T-helper 17 cell (primary cell): ENCODE measurements around the gene CMC1. TPM values are rescaled to one million over a fixed set of nuclear protein-coding genes. Genes with fewer than 3 reads are reported as not detected.
"Not testable (repeated sequence)": the region's sequence is repeated elsewhere in the genome, so short reads cannot be mapped to it uniquely, and the experiment has no call there.

Experiments used
- ATAC-seq: fragments of 150-1000 bp; cut with Tn5 transposase; 2 replicates; pipeline ENCODE4 v1.10.0; 2021; ENCODE audit warnings: mild to moderate bottlenecking, moderate library complexity
- DNase-seq, 3 donors: peaks; one replicate each; pipeline versions ENCODE4 v3.0.0 to v3.0.0-alpha.2; 2020 to 2021
- H3K9me3 ChIP-seq: one replicate; pipeline ENCODE4 v1.7.0; 2013; ENCODE audit warnings: low read length, mild to moderate bottlenecking; ENCODE audit not compliant: control insufficient read depth, poor library complexity, severe bottlenecking
- H3K27ac Mint-ChIP-seq: one replicate; pipeline ENCODE4 v1.8.0; 2022; ENCODE audit warnings: mild to moderate bottlenecking, moderate library complexity, mixed read lengths
- H3K27me3 Mint-ChIP-seq: one replicate; pipeline ENCODE4 v1.8.0; 2022; ENCODE audit warnings: mixed read lengths
- H3K36me3 Mint-ChIP-seq: one replicate; pipeline ENCODE4 v1.8.0; 2022; ENCODE audit warnings: low read depth, mixed read lengths
- H3K4me1 Mint-ChIP-seq: one replicate; pipeline ENCODE4 v1.8.0; 2022; ENCODE audit warnings: mild to moderate bottlenecking, mixed read lengths
- H3K4me3 Mint-ChIP-seq: one replicate; pipeline ENCODE4 v1.8.0; 2022; ENCODE audit warnings: mild to moderate bottlenecking, moderate library complexity, mixed read lengths
- total RNA-seq, 4 donors: library from RNA in 2 of 4; stranded (reverse) in 2 of 4; gene quantifications; one replicate each; pipeline ENCODE4 v1.2.3 and lab custom pipeline; 2022 to 2026

CMC1 gene
- total RNA-seq, result 1 to 10 TPM; 5.4 to 8.3 TPM
- 5.3 to 6.6 reads per million in 2 donors for total RNA-seq (lab: John Stamatoyannopoulos, UW)

DNA sequence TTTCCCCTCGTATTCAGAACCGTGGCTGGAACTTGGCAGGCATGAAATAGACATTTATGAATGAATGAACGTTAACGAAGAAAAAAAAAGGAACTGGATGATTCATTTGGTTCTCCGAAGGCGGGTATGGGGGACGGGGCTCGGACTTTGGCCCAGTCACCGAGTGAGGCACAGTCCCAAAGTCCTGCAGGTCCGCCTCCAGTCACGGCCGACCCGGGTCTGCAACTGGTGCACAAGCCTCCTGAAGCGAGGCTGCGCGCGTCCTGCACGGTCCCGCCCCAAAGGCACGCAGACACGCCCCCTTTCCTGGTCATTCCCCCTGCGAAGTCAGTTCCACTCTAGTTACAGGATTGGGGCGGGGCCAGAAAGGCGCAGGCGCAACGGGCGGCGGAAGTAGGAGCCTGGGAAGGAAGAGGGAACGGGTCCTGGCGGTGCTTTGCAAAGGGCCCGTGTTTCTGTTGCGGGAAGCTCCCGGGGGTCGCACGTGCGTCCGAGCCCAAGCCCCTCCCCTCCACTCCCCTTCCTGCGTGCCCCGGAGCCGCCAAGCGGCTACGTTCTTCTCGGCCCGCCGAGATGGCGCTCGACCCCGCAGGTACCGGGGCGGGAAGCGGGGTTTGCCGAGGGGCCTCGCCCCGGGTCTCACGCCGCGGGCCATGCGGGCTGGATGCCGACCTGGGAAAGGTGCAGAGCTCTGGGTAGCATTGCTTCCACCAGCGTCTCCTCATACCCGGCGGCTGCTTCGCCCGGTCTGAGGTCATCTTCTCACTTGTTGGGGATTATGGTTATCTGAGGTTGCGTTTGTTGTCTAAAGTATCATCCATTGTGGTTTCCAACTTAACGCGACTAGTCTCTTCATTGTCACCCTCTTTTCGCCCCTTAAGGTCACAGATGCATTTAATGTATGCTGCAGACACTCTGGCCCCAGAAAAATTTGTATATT, at the start of gene CMC1:
Gene CMC1 (plus strand): TSS at position 399 of the 940 bp plus-strand sequence. CDS start 175 bp downstream, at position 574.
- ATAC-seq (peak; percentile 95), DNase-seq (peak; percentile 71 to 85 (median 82))
- no peaks in the 10 kb centered on the region for H3K27me3 Mint-ChIP-seq
- peak within 1 kb of the TSS; percentile 92 for H3K4me3 Mint-ChIP-seq
- H3K4me1 Mint-ChIP-seq, result peaks cover 39% of the 10 kb centered on the region
- H3K9me3 ChIP-seq, result no peaks in the 10 kb centered on the region
- peaks cover 4% of the 10 kb centered on the region for H3K36me3 Mint-ChIP-seq
- peak within 1 kb of the TSS; percentile 90 for H3K27ac Mint-ChIP-seq

- no peaks in the 10 kb centered on the region for H3K36me3 Mint-ChIP-seq
- H3K27ac Mint-ChIP-seq, result no peak overlapping the region
- no peaks in the 10 kb centered on the region for H3K4me1 Mint-ChIP-seq
- no peaks in the 10 kb centered on the region for H3K27me3 Mint-ChIP-seq
- DNase-seq (no peak), ATAC-seq (no peak)
- no peak overlapping the region for H3K4me3 Mint-ChIP-seq
- H3K9me3 ChIP-seq, result no peaks in the 10 kb centered on the region
These were observed 43.3 kb upstream of the CMC1 start for GRCh38 chr3:28198161-28198560.

- Mint-ChIP-seq H3K27me3 (no peaks in the 10 kb centered on the region), H3K4me1 (no peaks in the 10 kb centered on the region), H3K4me3 (no peak overlapping the region), H3K36me3 (peaks cover 4% of the 10 kb centered on the region), H3K27ac (no peak overlapping the region)
- no peak for ATAC-seq
- H3K9me3 ChIP-seq, result no peaks in the 10 kb centered on the region
- no peak for DNase-seq
These were observed 42.4 kb upstream of the CMC1 start for GRCh38 chr3:28198974-28199373.

DNA sequence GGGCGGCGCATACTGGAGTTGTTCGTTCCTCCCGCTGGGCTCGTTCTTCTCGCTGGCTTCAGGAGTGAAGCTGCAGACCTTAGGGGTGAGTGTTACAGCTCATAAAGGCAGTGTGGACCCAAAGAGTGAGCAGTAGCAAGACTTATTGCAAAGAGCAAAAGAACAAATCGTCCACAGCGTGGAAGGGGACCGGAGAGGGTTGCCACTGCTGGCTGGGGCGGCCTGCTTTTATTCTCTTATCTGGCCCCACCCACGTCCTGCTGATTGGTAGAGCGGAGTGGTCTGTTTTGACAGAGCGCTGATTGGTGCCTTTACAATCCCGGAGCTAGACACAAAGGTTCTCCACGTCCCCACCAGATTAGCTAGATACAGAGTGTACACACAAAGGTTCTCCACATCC, 41.8 kb upstream of the CMC1 start:
- H3K4me3 Mint-ChIP-seq, H3K9me3 ChIP-seq, ATAC-seq, H3K4me1 Mint-ChIP-seq, H3K27ac Mint-ChIP-seq, H3K27me3 Mint-ChIP-seq, DNase-seq, H3K36me3 Mint-ChIP-seq: not testable (repeated sequence)

- not testable (repeated sequence) for H3K27ac Mint-ChIP-seq, ATAC-seq, H3K4me3 Mint-ChIP-seq, H3K9me3 ChIP-seq, H3K27me3 Mint-ChIP-seq, DNase-seq, H3K4me1 Mint-ChIP-seq, H3K36me3 Mint-ChIP-seq
These were observed 41.0 kb upstream of the CMC1 start for GRCh38 chr3:28200366-28200848.

GRCh38 chr3:28206479-28206878, 34.9 kb upstream of the CMC1 start:
- DNase-seq (no peak), ATAC-seq (no peak)
- peaks cover 10% of the 10 kb centered on the region for H3K4me1 Mint-ChIP-seq
- no peaks in the 10 kb centered on the region for H3K27me3 Mint-ChIP-seq
- no peak overlapping the region for H3K4me3 Mint-ChIP-seq
- no peak overlapping the region for H3K27ac Mint-ChIP-seq
- H3K36me3 Mint-ChIP-seq, result peaks cover 4% of the 10 kb centered on the region
- no peaks in the 10 kb centered on the region for H3K9me3 ChIP-seq

DNA sequence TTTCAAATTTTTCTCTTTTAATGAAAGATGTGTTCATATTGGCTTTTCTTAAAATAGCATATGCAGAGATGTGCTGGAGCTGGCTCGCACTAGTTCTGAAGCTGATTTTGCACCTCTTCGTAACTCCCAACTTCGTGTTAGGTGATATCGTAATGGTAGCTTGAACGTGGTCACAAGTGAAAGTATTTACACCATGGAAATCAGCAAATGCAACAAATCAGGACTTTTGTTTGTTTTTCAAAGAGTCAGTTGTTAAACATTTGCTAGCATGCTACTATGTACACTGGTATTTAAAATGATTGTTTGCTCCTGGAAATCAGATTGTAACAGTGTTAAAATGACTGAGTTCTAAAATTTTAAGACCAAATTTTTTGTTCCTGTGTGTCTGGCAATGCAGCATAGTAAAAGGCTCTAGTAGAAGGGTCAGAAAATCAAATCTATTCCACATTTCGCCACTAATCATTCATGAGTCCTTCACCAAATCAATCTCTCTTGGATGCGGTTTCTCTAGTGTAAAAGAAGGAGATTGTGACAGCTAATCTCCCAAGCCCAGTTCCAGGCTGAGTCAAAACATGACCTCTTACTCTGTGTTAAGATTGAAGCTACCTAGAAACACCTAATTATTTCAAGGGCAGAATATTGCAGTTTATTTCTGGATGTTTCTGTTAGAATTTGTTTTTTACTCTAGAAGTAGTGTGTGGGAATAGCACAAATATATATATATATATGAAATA, 34.3 kb upstream of the CMC1 start:
- Mint-ChIP-seq H3K27me3 (no peaks in the 10 kb centered on the region), H3K27ac (no peak overlapping the region), H3K36me3 (peaks cover 4% of the 10 kb centered on the region), H3K4me3 (no peak overlapping the region), H3K4me1 (peaks cover 13% of the 10 kb centered on the region)
- ATAC-seq, result no peak
- no peaks in the 10 kb centered on the region for H3K9me3 ChIP-seq
- no peak for DNase-seq

GRCh38 chr3:28210968-28211713, 30.3 kb upstream of the CMC1 start:
- H3K4me1 Mint-ChIP-seq, result peaks cover 13% of the 10 kb centered on the region
- H3K36me3 Mint-ChIP-seq, result no peaks in the 10 kb centered on the region
- no peak overlapping the region for H3K4me3 Mint-ChIP-seq
- DNase-seq, result no peak
- H3K27me3 Mint-ChIP-seq, result no peaks in the 10 kb centered on the region
- ATAC-seq, result peak; percentile 51
- no peaks in the 10 kb centered on the region for H3K9me3 ChIP-seq
- H3K27ac Mint-ChIP-seq, result peak overlapping the region; percentile 57

- H3K9me3 ChIP-seq, result no peaks in the 10 kb centered on the region
- DNase-seq (no peak), ATAC-seq (no peak)
- Mint-ChIP-seq H3K4me3 (no peak overlapping the region), H3K36me3 (no peaks in the 10 kb centered on the region), H3K4me1 (peaks cover 13% of the 10 kb centered on the region), H3K27ac (no peak overlapping the region), H3K27me3 (no peaks in the 10 kb centered on the region)
These were observed 28.7 kb upstream of the CMC1 start for GRCh38 chr3:28212681-28213080.

- Mint-ChIP-seq H3K36me3 (no peaks in the 10 kb centered on the region), H3K27ac (no peak overlapping the region), H3K4me3 (no peak overlapping the region), H3K27me3 (no peaks in the 10 kb centered on the region), H3K4me1 (peaks cover 11% of the 10 kb centered on the region)
- no peak for ATAC-seq
- no peaks in the 10 kb centered on the region for H3K9me3 ChIP-seq
- DNase-seq, result no peak
These were observed 26.0 kb upstream of the CMC1 start for GRCh38 chr3:28215407-28215806.

DNA sequence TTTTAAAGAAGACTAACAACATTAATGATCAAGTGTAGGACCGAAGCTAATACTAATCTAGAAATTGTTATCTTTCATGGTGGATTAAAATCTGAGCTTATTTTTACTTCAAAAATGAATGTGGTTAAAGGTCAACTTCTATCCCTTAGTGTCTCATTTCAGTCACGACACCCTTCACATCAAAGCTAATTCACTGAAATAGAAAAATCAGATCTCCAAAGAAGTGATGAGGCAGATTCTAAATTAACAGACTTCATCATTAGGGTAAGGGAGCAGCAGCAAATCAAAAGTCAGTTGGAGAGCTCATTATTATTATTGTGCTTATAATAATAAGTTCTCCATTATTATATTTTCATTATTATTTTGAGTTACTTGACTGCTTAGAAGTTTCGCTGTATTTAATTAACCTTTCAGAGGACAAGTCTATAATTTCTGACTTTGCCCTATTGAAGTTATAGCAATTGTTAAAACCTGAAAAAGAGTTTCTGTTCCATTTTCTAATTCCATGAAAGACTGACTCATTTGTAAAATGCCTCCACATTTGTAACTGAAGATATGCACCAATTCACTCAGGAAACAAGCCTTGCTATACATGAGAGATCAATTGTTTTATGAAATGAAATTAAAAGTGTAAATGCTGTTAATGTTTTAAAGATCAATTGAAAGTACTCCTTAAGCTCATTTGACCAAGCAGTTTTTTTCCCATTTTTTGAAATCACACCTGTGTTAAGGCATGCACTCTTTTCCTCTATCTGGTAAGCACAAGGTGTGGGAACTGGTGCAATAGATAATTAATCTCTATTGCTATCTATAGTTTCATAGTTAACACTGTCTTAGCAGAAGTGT, 23.1 kb upstream of the CMC1 start:
- Mint-ChIP-seq H3K27me3 (no peaks in the 10 kb centered on the region), H3K4me1 (peaks cover 2% of the 10 kb centered on the region), H3K27ac (no peak overlapping the region), H3K4me3 (no peak overlapping the region), H3K36me3 (no peaks in the 10 kb centered on the region)
- ATAC-seq (no peak), DNase-seq (no peak)
- H3K9me3 ChIP-seq, result no peaks in the 10 kb centered on the region

- no peaks in the 10 kb centered on the region for H3K9me3 ChIP-seq
- Mint-ChIP-seq H3K27ac (no peak overlapping the region), H3K4me3 (no peak overlapping the region), H3K4me1 (peaks cover 2% of the 10 kb centered on the region), H3K36me3 (no peaks in the 10 kb centered on the region), H3K27me3 (no peaks in the 10 kb centered on the region)
- ATAC-seq, result no peak
- no peak for DNase-seq
These were observed 22.6 kb upstream of the CMC1 start for GRCh38 chr3:28218917-28219198.
